SK-N-SH (cell line): ENCODE measurements around the gene CCDC102B. TPM values are rescaled to one million over a fixed set of nuclear protein-coding genes. Genes with fewer than 3 reads are reported as not detected.

Experiments used
- CTCF ChIA-PET: fragments of 300-600, 350-600 bp; formaldehyde crosslinking; extraction: SDS; loops from one replicate; lab custom pipeline; 2021; lab: Yijun Ruan, JAX
- POLR2A ChIA-PET: fragments of 350-600 bp; sonication (Branson Sonifier 250); formaldehyde crosslinking; extraction: SDS; loops from one replicate; lab custom pipeline; 2020; ENCODE audit warnings: antibody characterized with exemption, inconsistent platforms; lab: Yijun Ruan, JAX
- DNase-seq: peaks from one replicate; pipeline ENCODE4 v3.0.0; 2012
- H2AFZ ChIP-seq: fragments of 200-600 bp; sonication (generic); 2 replicates; pipeline ENCODE4 v1.8.1; 2016; ENCODE audit warnings: antibody characterized with exemption, mild to moderate bottlenecking, low read depth
- H3F3A ChIP-seq: fragments of 200-600 bp; sonication (generic); replicated peaks from 2 replicates; pipeline ENCODE3; 2016; ENCODE audit warnings: antibody characterized with exemption, mild to moderate bottlenecking; ENCODE audit not compliant: insufficient read depth
- H3K27ac ChIP-seq, 2 experiments: fragments of 200-500 bp in 1 of 2; fragments of 200-600 bp in 1 of 2; sonication (Bioruptor generic) in 1 of 2; sonication (generic), shearing (Covaris generic) in 1 of 2; 2 replicates each; pipeline versions ENCODE4 v1.5.1 to v1.6.1; 2014 to 2016; ENCODE audit warnings: low read depth in 2 of 2, inconsistent platforms in 1 of 2, low read length in 1 of 2, mild to moderate bottlenecking in 1 of 2, mixed read lengths in 1 of 2
- H3K27me3 ChIP-seq: fragments of 200-600 bp; sonication (generic), shearing (Covaris generic); 2 replicates; pipeline ENCODE4 v1.6.1; 2016; ENCODE audit warnings: mixed run types; ENCODE audit not compliant: insufficient read depth
- H3K36me3 ChIP-seq, 2 experiments: fragments of 200-500 bp in 1 of 2; fragments of 200-600 bp in 1 of 2; sonication (Bioruptor generic) in 1 of 2; sonication (generic) in 1 of 2; replicated peaks in 1 of 2; 2 replicates each; pipeline versions ENCODE3 to v1.5.1; 2014 to 2016; ENCODE audit warnings: low read length in 1 of 2, mild to moderate bottlenecking in 1 of 2; ENCODE audit not compliant: insufficient read depth in 2 of 2, control insufficient read depth in 1 of 2
- H3K4me1 ChIP-seq, 2 experiments: fragments of 200-500 bp in 1 of 2; fragments of 200-600 bp in 1 of 2; sonication (Bioruptor generic) in 1 of 2; sonication (generic), shearing (Covaris generic) in 1 of 2; 2 replicates each; pipeline versions ENCODE4 v1.5.1 to v1.6.1; 2014 to 2016; ENCODE audit warnings: low read depth in 1 of 2, low read length in 1 of 2, mixed run types in 1 of 2; ENCODE audit not compliant: insufficient read depth in 2 of 2, control insufficient read depth in 1 of 2
- H3K4me2 ChIP-seq: fragments of 200-600 bp; sonication (generic), shearing (Covaris generic); 2 replicates; pipeline ENCODE4 v1.6.1; 2017; ENCODE audit warnings: mixed run types
- H3K4me3 ChIP-seq, 2 experiments: fragments of 200-500 bp in 1 of 2; fragments of 200-600 bp in 1 of 2; sonication (Bioruptor generic) in 1 of 2; sonication (generic), shearing (Covaris generic) in 1 of 2; 2 replicates each; pipeline versions ENCODE4 v1.5.1 to v1.8.1; 2014 to 2016; ENCODE audit warnings: low read depth in 2 of 2, inconsistent platforms in 1 of 2, low read length in 1 of 2, mild to moderate bottlenecking in 1 of 2, mixed read lengths in 1 of 2, moderate library complexity in 1 of 2
- H3K79me2 ChIP-seq: fragments of 200-600 bp; sonication (generic); 2 replicates; pipeline ENCODE4 v1.8.1; 2017; ENCODE audit warnings: mild to moderate bottlenecking; ENCODE audit not compliant: insufficient read depth
- H3K9ac ChIP-seq: fragments of 200-600 bp; sonication (generic); 2 replicates; pipeline ENCODE4 v1.6.1; 2017; ENCODE audit warnings: mixed run types
- H3K9me2 ChIP-seq: fragments of 200-600 bp; sonication (generic); 2 replicates; pipeline ENCODE4 v1.6.1; 2017; ENCODE audit warnings: mixed run types
- H3K9me3 ChIP-seq: fragments of 200-600 bp; sonication (generic); 2 replicates; pipeline ENCODE4 v1.6.1; 2017; ENCODE audit warnings: mixed run types, mild to moderate bottlenecking, moderate library complexity
- H4K20me1 ChIP-seq: fragments of 200-600 bp; sonication (generic); 2 replicates; pipeline ENCODE4 v1.6.1; 2017; ENCODE audit warnings: mild to moderate bottlenecking, mixed run types; ENCODE audit not compliant: insufficient read depth
- CTCF ChIP-seq: fragments of 200-600 bp; sonication (generic); IDR thresholded peaks from 2 replicates; pipeline ENCODE4 v1.6.1; 2017; ENCODE audit warnings: antibody characterized with exemption, mild to moderate bottlenecking, moderate library complexity
- EP300 ChIP-seq, 2 experiments: IDR thresholded peaks; 2 replicates each; pipeline versions ENCODE4 v1.4.0 to v1.6.1; 2012; ENCODE audit warnings: borderline replicate concordance in 1 of 2, low read depth in 1 of 2, low read length in 1 of 2
- EZH2phosphoT487 ChIP-seq: fragments of 200-600 bp; sonication (generic); IDR thresholded peaks from 2 replicates; pipeline ENCODE4 v1.6.1; 2017; ENCODE audit warnings: low read depth, mixed run types, mild to moderate bottlenecking, antibody characterized with exemption, moderate library complexity, borderline replicate concordance
- FOSL2 ChIP-seq: IDR thresholded peaks from 2 replicates; pipeline ENCODE4 v1.4.0; 2012; ENCODE audit warnings: low read depth, mild to moderate bottlenecking, moderate library complexity, borderline replicate concordance
- GABPA ChIP-seq: IDR thresholded peaks from 2 replicates; pipeline ENCODE4 v1.4.0; 2012; ENCODE audit warnings: low read depth, mild to moderate bottlenecking
- GATA2 ChIP-seq: sonication (generic); formaldehyde crosslinking; IDR thresholded peaks from 2 replicates; pipeline ENCODE4 v1.5.0; 2020; ENCODE audit warnings: mild to moderate bottlenecking, missing genetic modification reagents
- JUND ChIP-seq: IDR thresholded peaks from 2 replicates; pipeline ENCODE4 v1.4.0; 2012
- MEF2A ChIP-seq: IDR thresholded peaks from 2 replicates; pipeline ENCODE4 v1.4.0; 2012; ENCODE audit warnings: low read depth, borderline replicate concordance
- NFIC ChIP-seq: IDR thresholded peaks from 2 replicates; pipeline ENCODE4 v1.4.0; 2012; ENCODE audit warnings: borderline replicate concordance
- NRF1 ChIP-seq: IDR thresholded peaks from 2 replicates; pipeline ENCODE4 v1.6.1; 2012; ENCODE audit warnings: low read depth, mild to moderate bottlenecking, low read length
- RAD21 ChIP-seq: IDR thresholded peaks from 2 replicates; pipeline ENCODE4 v1.6.1; 2012; ENCODE audit warnings: mild to moderate bottlenecking, low read length
- RCOR1 ChIP-seq: fragments of 150-350 bp; IDR thresholded peaks from 2 replicates; pipeline ENCODE4 v1.6.1; 2017; ENCODE audit warnings: antibody characterized with exemption, low read length
- RFX5 ChIP-seq: IDR thresholded peaks from 2 replicates; pipeline ENCODE4 v1.6.1; 2012; ENCODE audit warnings: mild to moderate bottlenecking, improper control_type of control experiment, low read length
- RXRA ChIP-seq: IDR thresholded peaks from 2 replicates; pipeline ENCODE4 v1.4.0; 2012; ENCODE audit warnings: low read depth, mild to moderate bottlenecking, borderline replicate concordance
- SMC3 ChIP-seq: IDR thresholded peaks from 2 replicates; pipeline ENCODE4 v1.6.1; 2012; ENCODE audit warnings: low read depth, low read length, improper control_type of control experiment
- TCF12 ChIP-seq: IDR thresholded peaks from 2 replicates; pipeline ENCODE4 v1.4.0; 2012
- TEAD4 ChIP-seq: IDR thresholded peaks from 2 replicates; pipeline ENCODE4 v1.4.0; 2012; ENCODE audit warnings: mild to moderate bottlenecking, borderline replicate concordance; ENCODE audit not compliant: insufficient read depth
- YY1 ChIP-seq: IDR thresholded peaks from 2 replicates; pipeline ENCODE4 v1.4.0; 2012; ENCODE audit warnings: low read depth, mild to moderate bottlenecking
- WGBS: methylation state at CpG from one replicate; pipeline ENCODE4 v1.1.6; 2017; ENCODE audit warnings: low lambda C conversion rate; 5-methylcytosine and 5-hydroxymethylcytosine counted together
- polyA plus RNA-seq, 3 experiments: library from polyadenylated mRNA; depleted of rRNA; stranded (reverse); fragments of >200 nt; gene quantifications; 2 replicates each; pipeline ENCODE4 v1.2.3, GENCODE V29; 2012
- TF ChIP-seq, protein P1 (sequence below): IDR thresholded peaks from 2 replicates; pipeline ENCODE4 v1.4.0; 2012; ENCODE audit warnings: low read depth, borderline replicate concordance
- TF ChIP-seq, protein P2 (sequence below): fragments of 150-350 bp; IDR thresholded peaks from 2 replicates; pipeline ENCODE4 v1.6.1; 2017; ENCODE audit warnings: antibody characterized with exemption, low read length, low read depth, borderline replicate concordance
- TF ChIP-seq, protein P3 (sequence below): IDR thresholded peaks from 2 replicates; pipeline ENCODE4 v1.4.0; 2012; ENCODE audit warnings: low read depth, borderline replicate concordance

Gene CCDC102B
- polyA plus RNA-seq, 1 of the 3 experiments (the other 2 are of a cell fraction): 2.0 TPM

GRCh38 chr18:68847219-68847837 is 49.4 kb downstream of the CCDC102B start:
- peaks cover 16% of the 10 kb centered on the region for H3F3A ChIP-seq
- TF ChIP-seq RXRA (no peak), CTCF (peak; percentile 90), RAD21 (peak; percentile 80), SMC3 (peak; percentile 49)
- TF ChIP-seq, all 33 proteins: peak for 3
- H3K9ac ChIP-seq: no peak overlapping the region
- H2AFZ ChIP-seq: no peak overlapping the region
- no peaks in the 10 kb centered on the region for H3K79me2 ChIP-seq
- DNase-seq: no peak
- H3K27ac ChIP-seq: peak overlapping the region; percentile 49 to 55; a peak in 2 of 4 replicates
- peaks cover 7 to 16% of the 10 kb centered on the region in 2 experiments; a peak in 3 of 4 replicates for H3K4me1 ChIP-seq
- ChIA-PET POLR2A (no interaction called here), CTCF (interaction anchor here (0.7 to 1.9 kb wide), 9 partner anchors 10 to 1597 kb away, joined by 3 to 7 read pairs (median 3); no protein-coding TSS in a partner anchor)
- 57% methylated on average over 3 of the region's 3 CpGs for WGBS
- H4K20me1 ChIP-seq: no peaks in the 10 kb centered on the region
- H3K4me2 ChIP-seq: no peak overlapping the region
- no peak overlapping the region; a peak in 1 of 4 replicates for H3K4me3 ChIP-seq
- no peaks in the 10 kb centered on the region for H3K9me2 ChIP-seq
- no peaks in the 10 kb centered on the region for H3K36me3 ChIP-seq
- H3K27me3 ChIP-seq: no peaks in the 10 kb centered on the region
- H3K9me3 ChIP-seq: no peaks in the 10 kb centered on the region

- DNase-seq: peak; percentile 27
- no peak overlapping the region for H3K9ac ChIP-seq
- ChIA-PET CTCF (interaction anchor here (0.6 to 1.9 kb wide), 7 partner anchors 21 to 1322 kb away, joined by 3 to 6 read pairs (median 3); no protein-coding TSS in a partner anchor), POLR2A (no interaction called here)
- no peaks in the 10 kb centered on the region for H3K9me2 ChIP-seq
- H2AFZ ChIP-seq: no peak overlapping the region
- WGBS: 0% methylated on average over 1 of the region's 1 CpG
- H3K4me3 ChIP-seq: no peak overlapping the region
- H3K4me1 ChIP-seq: peaks cover 7 to 16% of the 10 kb centered on the region in 2 experiments; a peak in 3 of 4 replicates
- no peaks in the 10 kb centered on the region for H3K36me3 ChIP-seq
- H3F3A ChIP-seq: peaks cover 16% of the 10 kb centered on the region
- no peaks in the 10 kb centered on the region for H3K27me3 ChIP-seq
- H4K20me1 ChIP-seq: no peaks in the 10 kb centered on the region
- H3K79me2 ChIP-seq: no peaks in the 10 kb centered on the region
- no peaks in the 10 kb centered on the region for H3K9me3 ChIP-seq
- peak overlapping the region; percentile 61 to 89 for H3K27ac ChIP-seq
- no peak overlapping the region for H3K4me2 ChIP-seq
- TF ChIP-seq TCF12 (peak; percentile 94), FOSL2 (no peak), EZH2phosphoT487 (no peak), SMC3 (0 out of 2 replicates have a peak, but pooled peaks have one; percentile 14), TEAD4 (peak; percentile 86; the same call in 1 of the 2 replicates), JUND (peak; percentile 55), EP300 (IDR thresholded peaks at IDR 0.05; ENCODE audit: borderline replicate concordance in 1 of 2, low read depth in 1 of 2, low read length in 1 of 2) (peak; percentile 87 to 98), MEF2A (0 out of 2 replicates have a peak, but pooled peaks have one; percentile 14), NRF1 (no peak), YY1 (no peak), RXRA (0 out of 2 replicates have a peak, but pooled peaks have one; percentile 15), GATA2 (CRISPR knock-in tag) (peak; percentile 98), RAD21 (peak; percentile 42), GABPA (0 out of 2 replicates have a peak, but pooled peaks have one; percentile 19), NFIC (peak; percentile 42; the same call in 1 of the 2 replicates), RCOR1 (peak; percentile 91), RFX5 (no peak)
- TF ChIP-seq, protein P1, sequence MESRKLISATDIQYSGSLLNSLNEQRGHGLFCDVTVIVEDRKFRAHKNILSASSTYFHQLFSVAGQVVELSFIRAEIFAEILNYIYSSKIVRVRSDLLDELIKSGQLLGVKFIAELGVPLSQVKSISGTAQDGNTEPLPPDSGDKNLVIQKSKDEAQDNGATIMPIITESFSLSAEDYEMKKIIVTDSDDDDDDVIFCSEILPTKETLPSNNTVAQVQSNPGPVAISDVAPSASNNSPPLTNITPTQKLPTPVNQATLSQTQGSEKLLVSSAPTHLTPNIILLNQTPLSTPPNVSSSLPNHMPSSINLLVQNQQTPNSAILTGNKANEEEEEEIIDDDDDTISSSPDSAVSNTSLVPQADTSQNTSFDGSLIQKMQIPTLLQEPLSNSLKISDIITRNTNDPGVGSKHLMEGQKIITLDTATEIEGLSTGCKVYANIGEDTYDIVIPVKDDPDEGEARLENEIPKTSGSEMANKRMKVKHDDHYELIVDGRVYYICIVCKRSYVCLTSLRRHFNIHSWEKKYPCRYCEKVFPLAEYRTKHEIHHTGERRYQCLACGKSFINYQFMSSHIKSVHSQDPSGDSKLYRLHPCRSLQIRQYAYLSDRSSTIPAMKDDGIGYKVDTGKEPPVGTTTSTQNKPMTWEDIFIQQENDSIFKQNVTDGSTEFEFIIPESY: peak; percentile 31; the same call in 1 of the 2 replicates
- TF ChIP-seq, protein P2, sequence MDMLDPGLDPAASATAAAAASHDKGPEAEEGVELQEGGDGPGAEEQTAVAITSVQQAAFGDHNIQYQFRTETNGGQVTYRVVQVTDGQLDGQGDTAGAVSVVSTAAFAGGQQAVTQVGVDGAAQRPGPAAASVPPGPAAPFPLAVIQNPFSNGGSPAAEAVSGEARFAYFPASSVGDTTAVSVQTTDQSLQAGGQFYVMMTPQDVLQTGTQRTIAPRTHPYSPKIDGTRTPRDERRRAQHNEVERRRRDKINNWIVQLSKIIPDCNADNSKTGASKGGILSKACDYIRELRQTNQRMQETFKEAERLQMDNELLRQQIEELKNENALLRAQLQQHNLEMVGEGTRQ: no peak
- TF ChIP-seq, protein P3, sequence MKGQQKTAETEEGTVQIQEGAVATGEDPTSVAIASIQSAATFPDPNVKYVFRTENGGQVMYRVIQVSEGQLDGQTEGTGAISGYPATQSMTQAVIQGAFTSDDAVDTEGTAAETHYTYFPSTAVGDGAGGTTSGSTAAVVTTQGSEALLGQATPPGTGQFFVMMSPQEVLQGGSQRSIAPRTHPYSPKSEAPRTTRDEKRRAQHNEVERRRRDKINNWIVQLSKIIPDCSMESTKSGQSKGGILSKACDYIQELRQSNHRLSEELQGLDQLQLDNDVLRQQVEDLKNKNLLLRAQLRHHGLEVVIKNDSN: no peak
Observed at GRCh38 chr18:68848242-68848641, 50.4 kb downstream of the CCDC102B start.
